Hair follicular keratinocyte (primary cell): ENCODE data around the gene SPATC1L. TPM values are rescaled to one million over a fixed set of nuclear protein-coding genes. Genes with fewer than 3 reads are reported as not detected.

Experiments used
- total RNA-seq: library from RNA; depleted of rRNA; stranded (reverse); fragments of >200 nt; gene quantifications from 2 replicates; pipeline ENCODE4 v1.2.3, GENCODE V29; 2015

SPATC1L gene
- total RNA-seq: 4.8 and 8.0 TPM in 2 replicates

DNA sequence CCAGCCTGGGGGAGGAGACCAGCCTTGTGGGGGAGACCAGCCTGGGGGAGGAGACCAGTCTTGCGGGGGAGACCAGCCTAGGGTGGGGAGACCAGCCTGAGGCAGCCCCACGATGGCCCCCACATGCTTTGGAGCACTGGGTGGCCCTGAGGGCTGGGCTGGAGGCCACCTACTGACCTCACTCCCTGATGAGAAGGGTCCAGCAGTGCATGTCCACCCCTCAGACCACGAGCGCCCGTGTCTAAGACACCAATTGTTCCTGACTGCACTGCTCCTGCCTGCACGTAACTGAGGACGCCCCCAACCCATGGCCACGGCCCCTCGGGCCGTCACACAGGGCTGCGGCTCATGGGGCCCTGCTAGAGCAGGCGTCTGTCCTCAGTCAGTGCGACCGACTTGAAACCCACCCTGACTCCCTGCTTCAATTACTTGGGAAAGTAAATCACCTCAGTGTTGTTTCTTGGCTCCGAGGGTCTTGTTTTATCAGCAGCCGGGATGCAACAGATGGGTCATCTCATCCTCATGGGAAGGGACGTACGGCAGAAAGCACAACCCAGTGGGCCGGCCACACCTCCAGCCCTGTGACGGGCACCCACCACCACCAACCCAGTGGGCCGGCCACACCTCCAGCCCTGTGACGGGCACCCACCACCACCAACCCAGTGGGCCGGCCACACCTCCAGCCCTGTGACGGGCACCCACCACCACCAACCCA lies at the start of gene SPATC1L:
Gene SPATC1L (minus strand): TSS at position 550 of the 715 bp plus-strand sequence. CDS start 1,643 bp downstream, outside the sequence.

GRCh38 chr21:46228345-46229051 lies 44.2 kb upstream of the SPATC1L start, which contains the start of gene LSS:
TSS of gene LSS (minus strand) at chr21:46228774. CDS start at chr21:46228745, 29 bp downstream.

DNA sequence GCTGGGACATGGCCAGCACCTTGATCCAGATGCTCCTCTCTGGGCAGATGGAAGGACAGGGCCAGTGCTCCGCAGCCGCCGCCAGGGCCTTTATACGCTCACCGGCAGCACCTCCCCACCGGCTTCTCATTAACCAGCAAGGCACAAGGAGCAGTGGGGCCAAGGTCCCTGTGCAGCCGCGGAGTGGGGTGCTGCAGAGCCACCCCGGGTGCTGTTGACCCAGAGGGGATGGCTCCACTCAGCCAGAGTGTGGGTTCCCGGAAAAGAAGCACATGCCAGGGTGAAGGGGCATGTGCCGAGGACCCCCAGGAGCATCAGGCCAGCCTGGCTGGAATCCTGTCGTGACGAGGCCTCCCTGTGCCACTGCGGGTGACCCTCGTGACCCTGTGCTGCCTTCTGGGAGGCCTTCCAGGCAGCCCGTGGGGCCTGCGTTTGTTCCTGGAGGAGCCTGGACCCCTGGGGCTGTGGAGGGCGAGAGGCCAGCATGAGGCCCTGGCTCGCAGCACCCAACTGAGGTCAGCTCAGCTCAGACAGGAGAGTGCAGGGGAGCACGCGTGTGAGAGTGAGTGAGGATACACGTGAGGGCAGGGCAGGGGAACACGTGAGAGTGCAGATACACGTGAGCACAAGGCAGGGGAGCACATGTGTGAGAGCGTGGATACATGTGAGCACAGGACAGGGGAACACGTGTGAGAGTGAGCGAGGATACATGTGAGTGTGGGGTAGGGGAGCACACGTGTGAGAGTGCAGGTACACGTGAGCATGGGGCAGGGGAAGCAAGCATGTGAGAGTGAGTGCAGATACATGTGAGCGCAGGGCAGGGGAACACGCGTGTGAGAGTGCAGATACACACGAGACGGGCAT lies 28.5 kb downstream of the SPATC1L start, which contains the start of gene FTCD:
Gene FTCD (minus strand): TSS at position 66 of the 864 bp plus-strand sequence. CDS start 56 bp downstream, at position 10.

Other genes starting within 250 kb of the SPATC1L start
- 10.2 and 78.6 TPM in 2 replicates for gene COL6A1, start 202.7 kb downstream of the SPATC1L start, total RNA-seq
- gene COL6A2, start 86.3 kb downstream of the SPATC1L start, total RNA-seq: 5.5 and 72.0 TPM in 2 replicates
- not detected in 2 replicates for gene FTCD, start 28.9 kb downstream of the SPATC1L start, total RNA-seq
- gene LSS, start 44.3 kb upstream of the SPATC1L start, total RNA-seq: 142 and 182 TPM in 2 replicates
- 47.0 and 49.0 TPM in 2 replicates for gene MCM3AP, start 101.2 kb upstream of the SPATC1L start, total RNA-seq
- gene YBEY, start 101.9 kb upstream of the SPATC1L start, total RNA-seq: 14.9 and 15.7 TPM in 2 replicates
- gene C21orf58, start 139.4 kb upstream of the SPATC1L start, total RNA-seq: 3.8 and 6.5 TPM in 2 replicates
- 15.4 and 17.3 TPM in 2 replicates for gene PCNT, start 139.7 kb upstream of the SPATC1L start, total RNA-seq